Activated CD4-positive, alpha-beta memory T cell treated with anti-CD3 and anti-CD28 coated beads, Interleukin-2, amount 10 ng/mL, durations not matched to agents 7 days and 5 days (primary cell): ENCODE data around the gene VIPR2. TPM values are rescaled to one million over a fixed set of nuclear protein-coding genes. Genes with fewer than 3 reads are reported as not detected.

Source experiments
- CTCF ChIA-PET: fragments of 350-600 bp; sonication (Branson Sonifier 250); formaldehyde crosslinking; loops from one replicate; lab custom pipeline; 2021; ENCODE audit warnings: antibody characterized with exemption, inconsistent platforms; lab: Charles Lee
- POLR2A ChIA-PET: fragments of 350-600 bp; sonication (Branson Sonifier 250); formaldehyde crosslinking; loops from one replicate; lab custom pipeline; 2021; ENCODE audit warnings: antibody characterized with exemption; lab: Charles Lee
- DNase-seq: peaks from one replicate; pipeline ENCODE4 v3.0.0-alpha.2; 2020
- H3K27ac Mint-ChIP-seq: one replicate; pipeline ENCODE4 v1.8.0; 2021; ENCODE audit warnings: mild to moderate bottlenecking, mixed read lengths
- H3K27me3 Mint-ChIP-seq: one replicate; pipeline ENCODE4 v1.8.0; 2021; ENCODE audit warnings: mixed read lengths
- H3K36me3 Mint-ChIP-seq: one replicate; pipeline ENCODE4 v1.8.0; 2021; ENCODE audit warnings: low read depth, mixed read lengths
- H3K4me1 Mint-ChIP-seq: one replicate; pipeline ENCODE4 v1.8.0; 2021; ENCODE audit warnings: mixed read lengths
- H3K4me3 Mint-ChIP-seq: one replicate; pipeline ENCODE4 v1.8.0; 2021; ENCODE audit warnings: mild to moderate bottlenecking, mixed read lengths
- H3K9me3 Mint-ChIP-seq: one replicate; pipeline ENCODE4 v1.8.0; 2021; ENCODE audit warnings: mixed read lengths
- total RNA-seq, 2 experiments: library from RNA; stranded (reverse); gene quantifications; one replicate each; pipeline ENCODE4 v1.2.3, GENCODE V29; 2021

The VIPR2 gene
- total RNA-seq, 2 experiments from 2014 or later, result 0.13 to 0.23 TPM

GRCh38 chr7:159075563-159076238 lies 69.0 kb downstream of the VIPR2 start:
- peaks cover 16% of the 10 kb centered on the region for H3K27me3 Mint-ChIP-seq
- H3K4me1 Mint-ChIP-seq, result peaks cover 3% of the 10 kb centered on the region
- no peaks in the 10 kb centered on the region for H3K36me3 Mint-ChIP-seq
- POLR2A ChIA-PET, result no interaction called here
- peak; percentile 5 for DNase-seq
- CTCF ChIA-PET, result no interaction called here
- no peaks in the 10 kb centered on the region for H3K9me3 Mint-ChIP-seq
- no peak overlapping the region for H3K27ac Mint-ChIP-seq
- no peak overlapping the region for H3K4me3 Mint-ChIP-seq

GRCh38 chr7:159071260-159071659 lies 73.4 kb downstream of the VIPR2 start:
- Mint-ChIP-seq H3K9me3 (no peaks in the 10 kb centered on the region), H3K27me3 (peaks cover 1% of the 10 kb centered on the region), H3K27ac (no peak overlapping the region), H3K4me1 (peaks cover 9% of the 10 kb centered on the region), H3K4me3 (no peak overlapping the region), H3K36me3 (no peaks in the 10 kb centered on the region)
- DNase-seq, result peak; percentile 7
- CTCF ChIA-PET, result no interaction called here
- POLR2A ChIA-PET, result no interaction called here

GRCh38 chr7:159070431-159071148 lies 74.1 kb downstream of the VIPR2 start:
- Mint-ChIP-seq H3K27ac (no peak overlapping the region), H3K4me1 (peaks cover 9% of the 10 kb centered on the region), H3K4me3 (no peak overlapping the region), H3K9me3 (no peaks in the 10 kb centered on the region), H3K36me3 (no peaks in the 10 kb centered on the region), H3K27me3 (peaks cover 1% of the 10 kb centered on the region)
- POLR2A ChIA-PET, result no interaction called here
- CTCF ChIA-PET, result interaction anchor here (1.4 kb wide), 1 partner anchor 22 kb away, joined by 3 read pairs; no protein-coding TSS in a partner anchor
- DNase-seq, result peak; percentile 15

- ChIA-PET POLR2A (no interaction called here), CTCF (no interaction called here)
- no peaks in the 10 kb centered on the region for H3K36me3 Mint-ChIP-seq
- peaks cover 9% of the 10 kb centered on the region for H3K4me1 Mint-ChIP-seq
- DNase-seq, result no peak
- no peak overlapping the region for H3K4me3 Mint-ChIP-seq
- H3K27ac Mint-ChIP-seq, result no peak overlapping the region
- H3K27me3 Mint-ChIP-seq, result no peaks in the 10 kb centered on the region
- H3K9me3 Mint-ChIP-seq, result no peaks in the 10 kb centered on the region
Observed at GRCh38 chr7:159068893-159069448, 75.7 kb downstream of the VIPR2 start.

- Mint-ChIP-seq H3K4me3 (no peak overlapping the region), H3K4me1 (peaks cover 9% of the 10 kb centered on the region), H3K9me3 (no peaks in the 10 kb centered on the region), H3K27me3 (no peaks in the 10 kb centered on the region), H3K27ac (no peak overlapping the region), H3K36me3 (no peaks in the 10 kb centered on the region)
- DNase-seq, result no peak
- CTCF ChIA-PET, result no interaction called here
- POLR2A ChIA-PET, result no interaction called here
Observed at GRCh38 chr7:159068488-159068811, 76.2 kb downstream of the VIPR2 start.

- Mint-ChIP-seq H3K9me3 (no peaks in the 10 kb centered on the region), H3K27ac (no peak overlapping the region), H3K4me1 (peaks cover 9% of the 10 kb centered on the region), H3K27me3 (no peaks in the 10 kb centered on the region), H3K4me3 (no peak overlapping the region), H3K36me3 (no peaks in the 10 kb centered on the region)
- ChIA-PET POLR2A (no interaction called here), CTCF (no interaction called here)
- DNase-seq, result no peak
Observed at GRCh38 chr7:159067576-159068487, 76.8 kb downstream of the VIPR2 start.

- Mint-ChIP-seq H3K27ac (no peak overlapping the region), H3K9me3 (peaks cover 3% of the 10 kb centered on the region), H3K4me3 (no peak overlapping the region), H3K4me1 (peaks cover 9% of the 10 kb centered on the region), H3K36me3 (no peaks in the 10 kb centered on the region), H3K27me3 (no peaks in the 10 kb centered on the region)
- ChIA-PET CTCF (no interaction called here), POLR2A (no interaction called here)
- no peak for DNase-seq
Observed at GRCh38 chr7:159066816-159067575, 77.7 kb downstream of the VIPR2 start.

- CTCF ChIA-PET, result no interaction called here
- Mint-ChIP-seq H3K4me1 (peaks cover 7% of the 10 kb centered on the region), H3K27me3 (no peaks in the 10 kb centered on the region), H3K36me3 (no peaks in the 10 kb centered on the region), H3K27ac (no peak overlapping the region), H3K4me3 (no peak overlapping the region), H3K9me3 (peaks cover 3% of the 10 kb centered on the region)
- no peak for DNase-seq
- POLR2A ChIA-PET, result no interaction called here
Observed at GRCh38 chr7:159065852-159066480, 78.7 kb downstream of the VIPR2 start.

- CTCF ChIA-PET, result no interaction called here
Observed at GRCh38 chr7:159064816-159065510, 79.7 kb downstream of the VIPR2 start.

GRCh38 chr7:159064121-159064815 lies 80.4 kb downstream of the VIPR2 start:
- CTCF ChIA-PET, result no interaction called here
- H3K4me1 Mint-ChIP-seq, result no peaks in the 10 kb centered on the region
- DNase-seq, result no peak
- H3K27ac Mint-ChIP-seq, result no peak overlapping the region
- H3K36me3 Mint-ChIP-seq, result no peaks in the 10 kb centered on the region
- POLR2A ChIA-PET, result no interaction called here
- no peak overlapping the region for H3K4me3 Mint-ChIP-seq
- H3K27me3 Mint-ChIP-seq, result no peaks in the 10 kb centered on the region
- H3K9me3 Mint-ChIP-seq, result peaks cover 3% of the 10 kb centered on the region

More at GRCh38 chr7:159064816-159065510, 79.7 kb downstream of the VIPR2 start:
- Mint-ChIP-seq H3K4me1 (no peaks in the 10 kb centered on the region), H3K36me3 (no peaks in the 10 kb centered on the region), H3K9me3 (peaks cover 3% of the 10 kb centered on the region), H3K27me3 (no peaks in the 10 kb centered on the region), H3K27ac (no peak overlapping the region), H3K4me3 (no peak overlapping the region)
- POLR2A ChIA-PET, result no interaction called here
- no peak for DNase-seq

- CTCF ChIA-PET, result interaction anchor here (0.6 to 1.4 kb wide), 2 partner anchors 79 to 87 kb away, joined by 3 to 4 read pairs; no protein-coding TSS in a partner anchor
- no peak overlapping the region for H3K4me3 Mint-ChIP-seq
- H3K9me3 Mint-ChIP-seq, result peaks cover 3% of the 10 kb centered on the region
- H3K27ac Mint-ChIP-seq, result no peak overlapping the region
- no peaks in the 10 kb centered on the region for H3K36me3 Mint-ChIP-seq
- DNase-seq, result no peak
- H3K4me1 Mint-ChIP-seq, result no peaks in the 10 kb centered on the region
- H3K27me3 Mint-ChIP-seq, result no peaks in the 10 kb centered on the region
- POLR2A ChIA-PET, result no interaction called here
Observed at GRCh38 chr7:159063046-159063840, 81.4 kb downstream of the VIPR2 start.
